Thyroid gland (tissue), 4 donors: Measurements from ENCODE around the gene ZBED4. TPM values are rescaled to one million over a fixed set of nuclear protein-coding genes. Genes with fewer than 3 reads are reported as not detected.
"Not testable (repeated sequence)": the region's sequence is repeated elsewhere in the genome, so short reads cannot be mapped to it uniquely, and the experiment has no call there.

Experiments used
- DNase-seq, 2 donors: peaks; one replicate each; pipeline ENCODE4 v3.0.0-alpha.2; 2019
- H3K27ac ChIP-seq, 3 donors: fragments of 200-600 bp; sonication (generic); 1 replicate in 2 of 3; 2 replicates in 1 of 3; pipeline ENCODE4 v1.5.1; 2016 to 2019; ENCODE audit warnings: mild to moderate bottlenecking in 1 of 3, moderate library complexity in 1 of 3
- H3K27me3 ChIP-seq: fragments of 200-600 bp; sonication (generic); one replicate; pipeline ENCODE4 v1.5.1; 2019
- H3K36me3 ChIP-seq, 2 donors: fragments of 200-600 bp; sonication (generic); one replicate each; pipeline ENCODE4 v1.5.1; 2016 to 2019
- H3K4me1 ChIP-seq, 2 donors: fragments of 200-600 bp; sonication (generic); one replicate each; pipeline ENCODE4 v1.5.1; 2017 to 2019
- H3K4me3 ChIP-seq, 3 donors: fragments of 200-600 bp; sonication (generic); replicated peaks in 1 of 3; 1 replicate in 2 of 3; 2 replicates in 1 of 3; pipeline ENCODE4 v1.5.1; 2016; ENCODE audit warnings: mild to moderate bottlenecking in 1 of 3
- H3K9me3 ChIP-seq: fragments of 200-600 bp; sonication (generic); one replicate; pipeline ENCODE4 v1.5.1; 2017
- POLR2A ChIP-seq, 2 donors: fragments of 450-650 bp; IDR thresholded peaks; one replicate each; pipeline ENCODE4 v1.6.1; 2017; ENCODE audit warnings: antibody characterized with exemption in 2 of 2, mild to moderate bottlenecking in 2 of 2, moderate library complexity in 1 of 2
- WGBS, 2 donors: methylation state at CpG; one replicate each; pipeline ENCODE4 v1.1.5; 2017; 5-methylcytosine and 5-hydroxymethylcytosine counted together
- intact Hi-C: fragments of 100-400 bp; cut with DNase I; formaldehyde crosslinking; loops from one replicate; pipeline ENCODE4 v1.15.1; 2023
- total RNA-seq, 4 donors: library from RNA; depleted of rRNA; stranded (reverse); fragments of >200 nt; gene quantifications; one replicate each; pipeline ENCODE4 v1.2.3, GENCODE V29; 2016
- TF ChIP-seq, protein P1 (sequence below), 6 experiments: fragments of 200-600 bp in 3 of 6; fragments of 450-650 bp in 3 of 6; sonication (generic) in 3 of 6; IDR thresholded peaks; one replicate each; pipeline ENCODE4 v1.5.1; 2016 to 2019; ENCODE audit warnings: antibody characterized with exemption in 6 of 6, mild to moderate bottlenecking in 2 of 6, inconsistent platforms in 1 of 6, moderate library complexity in 1 of 6

Gene ZBED4
- total RNA-seq, 4 donors from 2014 or later = 9.4 to 15.8 (median 10.1) TPM

- intact Hi-C loops = no loop called here
- WGBS, 2 donors = 86 to 92% methylated on average over 13 to 15 of the region's 15 CpGs
- Histone ChIP-seq H3K27me3 (no peaks in the 10 kb centered on the region), H3K4me1 (peaks cover 2 to 3% of the 10 kb centered on the region in 2 donors), H3K36me3 (peaks cover 15 to 23% of the 10 kb centered on the region in 2 donors), H3K4me3 (no peak overlapping the region), H3K27ac (no peak overlapping the region), H3K9me3 (no peaks in the 10 kb centered on the region)
- TF ChIP-seq POLR2A (IDR thresholded peaks at IDR 0.05) = no peak
- TF ChIP-seq, protein P1, sequence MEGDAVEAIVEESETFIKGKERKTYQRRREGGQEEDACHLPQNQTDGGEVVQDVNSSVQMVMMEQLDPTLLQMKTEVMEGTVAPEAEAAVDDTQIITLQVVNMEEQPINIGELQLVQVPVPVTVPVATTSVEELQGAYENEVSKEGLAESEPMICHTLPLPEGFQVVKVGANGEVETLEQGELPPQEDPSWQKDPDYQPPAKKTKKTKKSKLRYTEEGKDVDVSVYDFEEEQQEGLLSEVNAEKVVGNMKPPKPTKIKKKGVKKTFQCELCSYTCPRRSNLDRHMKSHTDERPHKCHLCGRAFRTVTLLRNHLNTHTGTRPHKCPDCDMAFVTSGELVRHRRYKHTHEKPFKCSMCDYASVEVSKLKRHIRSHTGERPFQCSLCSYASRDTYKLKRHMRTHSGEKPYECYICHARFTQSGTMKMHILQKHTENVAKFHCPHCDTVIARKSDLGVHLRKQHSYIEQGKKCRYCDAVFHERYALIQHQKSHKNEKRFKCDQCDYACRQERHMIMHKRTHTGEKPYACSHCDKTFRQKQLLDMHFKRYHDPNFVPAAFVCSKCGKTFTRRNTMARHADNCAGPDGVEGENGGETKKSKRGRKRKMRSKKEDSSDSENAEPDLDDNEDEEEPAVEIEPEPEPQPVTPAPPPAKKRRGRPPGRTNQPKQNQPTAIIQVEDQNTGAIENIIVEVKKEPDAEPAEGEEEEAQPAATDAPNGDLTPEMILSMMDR (IDR thresholded peaks at IDR 0.05) = no peak
- no peak for DNase-seq
Measured at GRCh38 chr22:49815641-49816091, 38.0 kb upstream of the ZBED4 start.

DNA sequence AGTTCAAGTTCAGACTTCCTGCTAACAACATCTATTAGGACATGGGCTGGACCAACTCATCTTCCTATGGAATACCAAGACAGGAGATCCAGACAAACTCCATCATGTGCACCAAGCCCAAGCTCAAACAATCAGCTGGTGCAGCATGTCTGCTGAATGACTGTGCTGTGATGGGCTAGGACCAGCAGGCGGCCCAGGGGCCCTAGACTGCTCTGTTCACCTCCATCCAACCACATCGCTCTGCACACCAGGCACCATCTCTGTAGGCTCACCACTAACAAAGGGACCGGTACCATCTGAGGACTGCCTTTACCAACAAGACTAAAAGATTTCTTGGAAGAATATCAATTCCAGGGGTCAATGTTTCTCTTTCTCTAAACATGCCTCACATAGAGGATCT is 36.3 kb upstream of the ZBED4 start:
- Histone ChIP-seq H3K27ac (no peak overlapping the region), H3K36me3 (peaks cover 23 to 26% of the 10 kb centered on the region in 2 donors), H3K4me1 (peaks cover 7 to 10% of the 10 kb centered on the region in 2 donors), H3K9me3 (no peaks in the 10 kb centered on the region), H3K4me3 (no peak overlapping the region), H3K27me3 (no peaks in the 10 kb centered on the region)
- intact Hi-C loops = no loop called here
- WGBS, 2 donors = 43 to 88% methylated on average over 1 to 3 of the region's 3 CpGs
- no peak for TF ChIP-seq POLR2A (IDR thresholded peaks at IDR 0.05)
- TF ChIP-seq, protein P1 (IDR thresholded peaks at IDR 0.05) = no peak
- no peak for DNase-seq

DNA sequence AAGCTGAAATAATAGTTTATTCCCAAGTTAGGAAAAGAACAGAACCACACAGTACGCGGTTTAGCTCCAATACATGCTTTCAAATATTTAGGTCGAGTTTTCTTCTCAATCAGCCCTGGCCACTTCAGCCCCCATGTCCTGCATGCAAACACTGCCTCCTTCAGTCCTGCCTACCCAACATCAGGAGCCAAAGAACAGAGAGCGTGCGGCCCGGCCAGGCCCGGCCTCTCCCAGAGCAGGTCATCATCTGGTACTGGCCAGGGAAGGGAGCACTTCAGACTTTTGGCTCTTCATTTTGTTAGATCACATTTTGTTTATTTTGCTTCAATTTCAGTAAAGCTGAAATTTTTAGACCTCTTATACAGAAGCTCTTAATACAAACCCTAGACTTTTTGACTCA is 32.7 kb upstream of the ZBED4 start:
- H3K9me3 ChIP-seq = no peaks in the 10 kb centered on the region
- H3K36me3 ChIP-seq = peaks cover 39 to 40% of the 10 kb centered on the region in 2 donors
- no peak overlapping the region for H3K4me3 ChIP-seq
- H3K4me1 ChIP-seq = peaks cover 19 to 27% of the 10 kb centered on the region in 2 donors
- no peaks in the 10 kb centered on the region for H3K27me3 ChIP-seq
- TF ChIP-seq, protein P1 (IDR thresholded peaks at IDR 0.05) = no peak
- TF ChIP-seq POLR2A (IDR thresholded peaks at IDR 0.05) = no peak
- H3K27ac ChIP-seq = no peak overlapping the region
- DNase-seq = no peak
- intact Hi-C loops = no loop called here
- 84 to 87% methylated on average over 7 of the region's 7 CpGs for WGBS, 2 donors

DNA sequence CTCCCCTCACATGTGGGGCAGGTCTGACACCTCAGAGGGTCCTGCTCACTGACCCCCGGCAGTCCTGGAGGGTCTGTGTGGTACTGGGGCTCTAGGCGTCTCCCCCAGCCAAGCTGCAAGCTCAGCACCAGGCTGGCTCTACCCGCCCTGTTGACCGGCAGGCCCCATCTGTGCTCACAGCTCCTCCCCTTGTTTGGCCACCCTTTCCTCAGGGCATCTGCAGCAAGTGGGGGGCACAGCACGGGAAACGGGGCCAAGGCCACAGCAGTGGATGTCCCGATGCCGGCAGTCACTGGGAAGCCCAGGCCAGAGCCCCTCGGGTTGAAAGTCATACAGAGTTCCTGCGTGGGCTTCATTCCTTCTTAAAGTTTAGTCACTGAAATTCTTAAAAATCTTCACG is 31.9 kb upstream of the ZBED4 start:
- peaks cover 22 to 32% of the 10 kb centered on the region in 2 donors for H3K4me1 ChIP-seq
- 74 to 89% methylated on average over 8 to 11 of the region's 11 CpGs for WGBS, 2 donors
- H3K9me3 ChIP-seq, H3K27ac ChIP-seq, DNase-seq, H3K4me3 ChIP-seq, intact Hi-C loops, H3K27me3 ChIP-seq: not testable (repeated sequence)
- peaks cover 39 to 40% of the 10 kb centered on the region in 2 donors for H3K36me3 ChIP-seq

- Histone ChIP-seq H3K4me1 (peaks cover 27 to 36% of the 10 kb centered on the region in 2 donors), H3K9me3 (no peaks in the 10 kb centered on the region), H3K27me3 (no peaks in the 10 kb centered on the region), H3K36me3 (peaks cover 24 to 33% of the 10 kb centered on the region in 2 donors), H3K4me3 (no peak overlapping the region), H3K27ac (no peak overlapping the region)
- no peak for DNase-seq
- no peak for TF ChIP-seq POLR2A (IDR thresholded peaks at IDR 0.05)
- TF ChIP-seq, protein P1 (IDR thresholded peaks at IDR 0.05) = no peak
- intact Hi-C loops = no loop called here
- WGBS, 2 donors = 93 to 94% methylated on average over 38 to 53 of the region's 53 CpGs
Measured at GRCh38 chr22:49823289-49824045, 30.2 kb upstream of the ZBED4 start.
